HepG2 (cell line): ENCODE measurements around the gene DHX57. TPM values are rescaled to one million over a fixed set of nuclear protein-coding genes. Genes with fewer than 3 reads are reported as not detected.

Experiments used
- CCAR2 ChIP-seq: fragments of 200-400 bp; formaldehyde crosslinking; optimal IDR thresholded peaks from 2 replicates; pipeline ENCODE3; 2018; ENCODE audit warnings: low read depth, mild to moderate bottlenecking, low read length, moderate library complexity
- CHCHD3 ChIP-seq: sonication (generic); formaldehyde crosslinking; IDR thresholded peaks from 2 replicates; pipeline ENCODE4 v1.8.0; 2022; ENCODE audit warnings: mild to moderate bottlenecking, missing genetic modification reagents, moderate library complexity
- GPBP1L1 ChIP-seq: sonication (generic); formaldehyde crosslinking; IDR thresholded peaks from 2 replicates; pipeline ENCODE4 v1.5.0; 2020; ENCODE audit warnings: mild to moderate bottlenecking, missing genetic modification reagents
- HBP1 ChIP-seq: IDR thresholded peaks from 2 replicates; pipeline ENCODE4 v1.6.1; 2016; ENCODE audit warnings: low read depth, control low read depth
- HMG20A ChIP-seq: IDR thresholded peaks from 2 replicates; pipeline ENCODE4 v1.6.1; 2016; ENCODE audit warnings: borderline replicate concordance
- HOXD1 ChIP-seq: sonication (generic); formaldehyde crosslinking; IDR thresholded peaks from 2 replicates; pipeline ENCODE4 v1.5.0; 2020; ENCODE audit warnings: missing genetic modification reagents
- LBX2 ChIP-seq: sonication (generic); formaldehyde crosslinking; IDR thresholded peaks from 2 replicates; pipeline ENCODE4 v1.5.0; 2020; ENCODE audit warnings: missing genetic modification reagents, mild to moderate bottlenecking, borderline replicate concordance
- MED1 ChIP-seq: sonication (generic); formaldehyde crosslinking; IDR thresholded peaks from 2 replicates; pipeline ENCODE4 v1.4.0; 2020; ENCODE audit warnings: missing genetic modification reagents
- MEF2D ChIP-seq: sonication (generic); formaldehyde crosslinking; IDR thresholded peaks from 2 replicates; pipeline ENCODE4 v1.5.1; 2020; ENCODE audit warnings: mild to moderate bottlenecking, missing genetic modification reagents
- NFKB2 ChIP-seq: sonication (generic); formaldehyde crosslinking; IDR thresholded peaks from 2 replicates; pipeline ENCODE4 v1.4.0; 2020; ENCODE audit warnings: missing genetic modification reagents, borderline replicate concordance
- PCBP2 ChIP-seq: fragments of 200-400 bp; formaldehyde crosslinking; optimal IDR thresholded peaks from 2 replicates; pipeline ENCODE3; 2018; ENCODE audit warnings: low read length, low read depth; ENCODE audit not compliant: poor library complexity, severe bottlenecking
- PLSCR1 ChIP-seq: sonication (generic); formaldehyde crosslinking; IDR thresholded peaks from 2 replicates; pipeline ENCODE4 v1.5.0; 2020; ENCODE audit warnings: missing genetic modification reagents, mild to moderate bottlenecking, borderline replicate concordance
- SNAI1 ChIP-seq: sonication (generic); formaldehyde crosslinking; IDR thresholded peaks from 2 replicates; pipeline ENCODE4 v1.5.0; 2020; ENCODE audit warnings: mild to moderate bottlenecking, missing genetic modification reagents, borderline replicate concordance
- SOX13 ChIP-seq, 3 experiments: fragments of 450-650 bp in 1 of 3; sonication (generic) in 1 of 3; formaldehyde crosslinking in 1 of 3; IDR thresholded peaks in 2 of 3; conservative IDR thresholded peaks in 1 of 3; 2 replicates each; pipeline versions ENCODE4 v1.5.0 to v1.6.1; 2016 to 2020; ENCODE audit warnings: antibody characterized with exemption in 1 of 3, mild to moderate bottlenecking in 1 of 3, missing compliant biosample characterization in 1 of 3, missing genetic modification reagents in 1 of 3, moderate library complexity in 1 of 3
- TEAD3 ChIP-seq: optimal IDR thresholded peaks from 2 replicates; pipeline ENCODE3; 2016; ENCODE audit warnings: borderline replicate concordance
- ZBTB1 ChIP-seq: sonication (generic); formaldehyde crosslinking; IDR thresholded peaks from 2 replicates; pipeline ENCODE4 v1.4.0; 2020; ENCODE audit warnings: missing genetic modification reagents, borderline replicate concordance
- ZNF275 ChIP-seq: sonication (generic); formaldehyde crosslinking; IDR thresholded peaks from 2 replicates; pipeline ENCODE4 v1.8.0; 2022; ENCODE audit warnings: missing genetic modification reagents, mild to moderate bottlenecking, inconsistent platforms, borderline replicate concordance
- ZNF337 ChIP-seq: sonication (generic); formaldehyde crosslinking; IDR thresholded peaks from 2 replicates; pipeline ENCODE4 v1.5.1; 2020; ENCODE audit warnings: missing genetic modification reagents, low read depth, mild to moderate bottlenecking, borderline replicate concordance
- ZNF34 ChIP-seq: sonication (generic); formaldehyde crosslinking; IDR thresholded peaks from 2 replicates; pipeline ENCODE4 v1.4.0; 2020; ENCODE audit warnings: mild to moderate bottlenecking, missing genetic modification reagents, borderline replicate concordance
- ZNF691 ChIP-seq: sonication (generic); formaldehyde crosslinking; IDR thresholded peaks from 2 replicates; pipeline ENCODE4 v1.4.0; 2020; ENCODE audit warnings: missing genetic modification reagents, low read depth, mild to moderate bottlenecking, borderline replicate concordance
- ZNF883 ChIP-seq: sonication (generic); formaldehyde crosslinking; IDR thresholded peaks from 2 replicates; pipeline ENCODE4 v1.5.1; 2020; ENCODE audit warnings: mild to moderate bottlenecking, missing genetic modification reagents; ENCODE audit errors: not compliant biosample characterization
- ZSCAN29 ChIP-seq: sonication (generic); formaldehyde crosslinking; conservative IDR thresholded peaks from 2 replicates; pipeline ENCODE4 v1.4.0; 2020; ENCODE audit warnings: mild to moderate bottlenecking, missing genetic modification reagents
- polyA plus RNA-seq, 8 experiments: library from polyadenylated mRNA; depleted of rRNA in 3 of 8; stranded (reverse) in 7 of 8; unstranded in 1 of 8; fragments of >200 nt; fragmentation: Illumina TruSeq in 4 of 8; extraction: Trizol in 4 of 8; gene quantifications; 2 replicates each; pipeline versions ENCODE4 v1.2.1 to v1.2.3, GENCODE V29; 2011 to 2016; ENCODE audit warnings: low read depth in 4 of 8, missing spikeins in 1 of 8, mixed read lengths in 1 of 8; ENCODE audit not compliant: insufficient read depth in 1 of 8
- total RNA-seq, 5 experiments: library from RNA; depleted of rRNA; stranded (reverse); fragments of >200 nt; fragmentation: Illumina TruSeq; extraction: Trizol; gene quantifications; 2 replicates each; pipeline ENCODE4 v1.2.3, GENCODE V29; 2016; ENCODE audit warnings: low read depth in 1 of 5

Gene DHX57
- total and polyA plus RNA-seq, 2 of the 13 experiments (the other 11 are each of a cell fraction or from before 2014, with no cell fraction given): 9.2 to 24.2 TPM

GRCh38 chr2:38750891-38751595, 124.7 kb downstream of the DHX57 start, which contains the start of gene SRSF7 (continued):
- TF ChIP-seq HMG20A: no peak
- TF ChIP-seq ZNF337 (CRISPR knock-in tag): peak; percentile 99
- TF ChIP-seq ZNF34 (CRISPR knock-in tag): no peak; the same call in 1 of the 2 replicates
- no peak for TF ChIP-seq GPBP1L1 (CRISPR knock-in tag)
- TF ChIP-seq HOXD1 (CRISPR knock-in tag): peak; percentile 47; the same call in 1 of the 2 replicates
- TF ChIP-seq HBP1 (CRISPR knock-in tag): peak; percentile 81; the same call in 1 of the 2 replicates
- no peak for TF ChIP-seq SOX13 (IDR thresholded peaks at IDR 0.05)
- peak in 1 of 2 experiments; percentile 83; a peak in 2 of 4 replicates for TF ChIP-seq SOX13 (CRISPR knock-in tag; conservative IDR thresholded peaks at IDR 0.05 in 1 of 2, IDR thresholded peaks at IDR 0.05 in 1 of 2)
- no peak; the same call in none of the 2 replicates for TF ChIP-seq ZSCAN29 (CRISPR knock-in tag)
- TF ChIP-seq ZBTB1: peak; percentile 84; the same call in 1 of the 2 replicates
- TF ChIP-seq ZNF275 (CRISPR knock-in tag): 0 out of 2 replicates have a peak, but pooled peaks have one; percentile 82
- TF ChIP-seq PCBP2: no peak
- peak; percentile 76; the same call in 1 of the 2 replicates for TF ChIP-seq ZNF691 (CRISPR knock-in tag)
- no peak for TF ChIP-seq CCAR2
- peak; percentile 95 for TF ChIP-seq ZNF883 (CRISPR knock-in tag)
- peak; percentile 92 for TF ChIP-seq MEF2D (CRISPR knock-in tag)
- peak; percentile 52; the same call in 1 of the 2 replicates for TF ChIP-seq MED1 (CRISPR knock-in tag)
- TF ChIP-seq SNAI1: peak; percentile 97
- peak; percentile 16; the same call in 1 of the 2 replicates for TF ChIP-seq PLSCR1 (CRISPR knock-in tag)
- TF ChIP-seq CHCHD3 (CRISPR knock-in tag): no peak
- TF ChIP-seq NFKB2 (CRISPR knock-in tag): peak; percentile 99
- no peak; the same call in 1 of the 2 replicates for TF ChIP-seq LBX2 (CRISPR knock-in tag)
- TF ChIP-seq TEAD3 (CRISPR knock-in tag): peak; percentile 64
